DND-41 (cell line): ENCODE results near the gene DLGAP4.

Source experiments
- EZH2 ChIP-seq: IDR thresholded peaks from 3 replicates; pipeline ENCODE4 v1.6.1; 2012; ENCODE audit warnings: borderline replicate concordance, low read depth, mild to moderate bottlenecking, moderate library complexity, low read length, inconsistent platforms; ENCODE audit not compliant: severe bottlenecking
- TF ChIP-seq, protein P1 (sequence below): IDR thresholded peaks from 2 replicates; pipeline ENCODE4 v1.5.1; 2012; ENCODE audit warnings: borderline replicate concordance, low read length, moderate library complexity, mild to moderate bottlenecking; ENCODE audit not compliant: poor library complexity, severe bottlenecking; ENCODE audit errors: extremely low read depth

DNA sequence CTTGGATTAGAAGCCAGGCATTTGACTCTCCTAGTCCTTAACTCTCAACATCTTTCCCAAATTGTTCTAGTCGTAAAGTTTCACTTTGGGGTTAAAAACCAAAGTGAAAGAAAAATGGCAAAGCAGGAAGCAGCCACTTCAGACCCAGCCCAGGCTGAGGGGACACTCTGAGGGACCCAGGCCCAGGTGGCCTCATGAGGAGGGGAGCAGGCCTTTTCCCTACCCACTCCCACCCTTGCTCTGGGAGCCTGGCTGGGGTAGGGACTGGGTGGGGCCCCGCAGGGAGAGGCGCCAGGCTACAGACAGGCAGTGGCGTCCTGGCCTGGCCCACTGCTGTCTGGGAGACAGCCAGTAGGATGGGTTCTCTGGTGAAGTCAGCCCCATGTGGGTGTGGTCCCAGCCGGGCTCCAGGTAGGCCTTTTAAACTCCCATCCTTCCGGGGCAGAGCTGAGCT, 166.5 kb downstream of the DLGAP4 start:
- TF ChIP-seq, protein P1, sequence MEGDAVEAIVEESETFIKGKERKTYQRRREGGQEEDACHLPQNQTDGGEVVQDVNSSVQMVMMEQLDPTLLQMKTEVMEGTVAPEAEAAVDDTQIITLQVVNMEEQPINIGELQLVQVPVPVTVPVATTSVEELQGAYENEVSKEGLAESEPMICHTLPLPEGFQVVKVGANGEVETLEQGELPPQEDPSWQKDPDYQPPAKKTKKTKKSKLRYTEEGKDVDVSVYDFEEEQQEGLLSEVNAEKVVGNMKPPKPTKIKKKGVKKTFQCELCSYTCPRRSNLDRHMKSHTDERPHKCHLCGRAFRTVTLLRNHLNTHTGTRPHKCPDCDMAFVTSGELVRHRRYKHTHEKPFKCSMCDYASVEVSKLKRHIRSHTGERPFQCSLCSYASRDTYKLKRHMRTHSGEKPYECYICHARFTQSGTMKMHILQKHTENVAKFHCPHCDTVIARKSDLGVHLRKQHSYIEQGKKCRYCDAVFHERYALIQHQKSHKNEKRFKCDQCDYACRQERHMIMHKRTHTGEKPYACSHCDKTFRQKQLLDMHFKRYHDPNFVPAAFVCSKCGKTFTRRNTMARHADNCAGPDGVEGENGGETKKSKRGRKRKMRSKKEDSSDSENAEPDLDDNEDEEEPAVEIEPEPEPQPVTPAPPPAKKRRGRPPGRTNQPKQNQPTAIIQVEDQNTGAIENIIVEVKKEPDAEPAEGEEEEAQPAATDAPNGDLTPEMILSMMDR, result no peak
- TF ChIP-seq EZH2, result no peak
